Measurements from ENCODE around the gene CFAP20DC. TPM values are rescaled to one million over a fixed set of nuclear protein-coding genes. Genes with fewer than 3 reads are reported as not detected.
"Not testable (repeated sequence)": the region's sequence is repeated elsewhere in the genome, so short reads cannot be mapped to it uniquely, and the experiment has no call there.

The CFAP20DC gene
- total RNA-seq, 6 donors from 2014 or later: 0.30 to 4.3 (median 0.37) TPM; not detected in 1

- TF ChIP-seq EP300 (IDR thresholded peaks at IDR 0.05) (no peak), POLR2A (IDR thresholded peaks at IDR 0.05) (no peak), CTCF (IDR thresholded peaks at IDR 0.05) (no peak), POLR2AphosphoS5 (IDR thresholded peaks at IDR 0.05) (no peak)
- Histone ChIP-seq H3K27me3 (no peaks in the 10 kb centered on the region), H3K27ac (no peak overlapping the region), H3K4me1 (no peaks in the 10 kb centered on the region), H3K36me3 (no peaks in the 10 kb centered on the region), H3K9me3 (no peaks in the 10 kb centered on the region), H3K4me3 (no peak overlapping the region)
- ATAC-seq (ENCODE audit: low FRiP score in 2 of 2): no peak
- 68 to 72% methylated on average over 2 to 3 of the region's 3 CpGs for WGBS, 2 donors
- no peak for DNase-seq
Observed at GRCh38 chr3:58861551-58861950, 188.3 kb downstream of the CFAP20DC start.

- Histone ChIP-seq H3K27ac (no peak overlapping the region), H3K27me3 (no peaks in the 10 kb centered on the region), H3K9me3 (no peaks in the 10 kb centered on the region), H3K4me3 (no peak overlapping the region), H3K36me3 (no peaks in the 10 kb centered on the region), H3K4me1 (no peaks in the 10 kb centered on the region)
- WGBS, 2 donors: 49 to 59% methylated on average over 3 of the region's 3 CpGs
- DNase-seq: no peak
- ATAC-seq (ENCODE audit: low FRiP score in 2 of 2): no peak
- no peak for TF ChIP-seq EP300 (IDR thresholded peaks at IDR 0.05)
- no peak for TF ChIP-seq CTCF (IDR thresholded peaks at IDR 0.05)
- TF ChIP-seq POLR2A (IDR thresholded peaks at IDR 0.05): no peak
- TF ChIP-seq POLR2AphosphoS5 (IDR thresholded peaks at IDR 0.05): no peak
Observed at GRCh38 chr3:58858126-58858525, 191.7 kb downstream of the CFAP20DC start.

- Histone ChIP-seq H3K27ac (no peak overlapping the region), H3K4me1 (no peaks in the 10 kb centered on the region), H3K9me3 (no peaks in the 10 kb centered on the region), H3K27me3 (no peaks in the 10 kb centered on the region), H3K4me3 (no peak overlapping the region), H3K36me3 (no peaks in the 10 kb centered on the region)
- no peak for ATAC-seq (ENCODE audit: low FRiP score in 2 of 2)
- DNase-seq: no peak
- no peak for TF ChIP-seq CTCF (IDR thresholded peaks at IDR 0.05)
- no peak for TF ChIP-seq EP300 (IDR thresholded peaks at IDR 0.05)
- TF ChIP-seq POLR2A (IDR thresholded peaks at IDR 0.05): no peak
- no peak for TF ChIP-seq POLR2AphosphoS5 (IDR thresholded peaks at IDR 0.05)
- WGBS, 2 donors: 76 to 78% methylated on average over 1 of the region's 1 CpG
Observed at GRCh38 chr3:58857402-58857801, 192.4 kb downstream of the CFAP20DC start.

DNA sequence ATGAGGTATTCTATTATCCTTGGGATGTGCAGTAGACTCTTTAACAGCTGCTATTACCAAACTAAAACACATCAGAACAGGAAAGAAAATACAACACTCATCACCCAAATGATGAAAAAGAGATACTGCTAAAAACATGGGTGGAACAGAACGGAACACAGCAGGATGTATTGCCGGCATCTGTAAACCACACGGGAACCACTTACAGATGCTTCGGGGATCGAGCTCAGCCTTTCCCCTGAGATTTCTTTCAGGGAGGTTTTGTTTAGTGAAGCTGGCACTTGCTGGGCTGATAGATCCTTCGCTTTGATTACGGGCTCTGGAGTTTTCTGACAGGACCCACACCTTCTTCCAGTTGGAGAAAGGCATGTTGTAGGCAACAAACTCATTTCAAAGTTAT lies 201.0 kb downstream of the CFAP20DC start:
- H3K4me3 ChIP-seq: no peak overlapping the region
- WGBS, 2 donors: 80 to 82% methylated on average over 7 of the region's 7 CpGs
- TF ChIP-seq EP300 (IDR thresholded peaks at IDR 0.05): no peak
- TF ChIP-seq POLR2A (IDR thresholded peaks at IDR 0.05): no peak
- TF ChIP-seq POLR2AphosphoS5 (IDR thresholded peaks at IDR 0.05): no peak
- TF ChIP-seq CTCF (IDR thresholded peaks at IDR 0.05): no peak
- H3K27me3 ChIP-seq: no peaks in the 10 kb centered on the region
- no peak overlapping the region for H3K27ac ChIP-seq
- ATAC-seq (ENCODE audit: low FRiP score in 2 of 2) (no peak), DNase-seq (no peak)
- no peaks in the 10 kb centered on the region for H3K4me1 ChIP-seq
- H3K9me3 ChIP-seq: no peaks in the 10 kb centered on the region
- H3K36me3 ChIP-seq: no peaks in the 10 kb centered on the region

GRCh38 chr3:58842050-58842747 lies 207.6 kb downstream of the CFAP20DC start:
- not testable (repeated sequence) for H3K4me1 ChIP-seq; H3K4me3 ChIP-seq; H3K36me3 ChIP-seq; H3K9me3 ChIP-seq; ATAC-seq (ENCODE audit: low FRiP score in 2 of 2); H3K27me3 ChIP-seq; H3K27ac ChIP-seq
- DNase-seq: peak in 1 of 2 donors; percentile 56
- 73 to 95% methylated on average over 12 to 14 of the region's 34 CpGs for WGBS, 2 donors
